Body of pancreas (tissue), 4 donors: ENCODE measurements around the gene AP5B1. TPM values are rescaled to one million over a fixed set of nuclear protein-coding genes. Genes with fewer than 3 reads are reported as not detected.

ENCODE experiments used
- ATAC-seq: fragments of 150-250 bp; one replicate; pipeline ENCODE4 v1.9.1; 2016
- DNase-seq, 4 donors: peaks; one replicate each; pipeline ENCODE4 v3.0.0-alpha.2; 2019
- H3K27ac ChIP-seq, 4 donors: fragments of 200-600 bp; sonication (generic); 1 replicate in 3 of 4; 2 replicates in 1 of 4; pipeline versions ENCODE4 v1.5.1 to v1.6.1; 2016 to 2019; ENCODE audit warnings: mild to moderate bottlenecking in 1 of 4, mixed read lengths in 1 of 4, moderate library complexity in 1 of 4
- H3K27me3 ChIP-seq, 2 donors: fragments of 200-600 bp; sonication (generic); one replicate each; pipeline ENCODE4 v1.6.0; 2016; ENCODE audit warnings: mild to moderate bottlenecking in 1 of 2
- H3K36me3 ChIP-seq, 2 donors: fragments of 200-600 bp; sonication (generic); replicated peaks in 1 of 2; 2 replicates each; pipeline ENCODE4 v1.5.1; 2016; ENCODE audit warnings: low read depth in 2 of 2; ENCODE audit not compliant: insufficient read depth in 1 of 2
- H3K4me1 ChIP-seq: fragments of 200-600 bp; sonication (generic); one replicate; pipeline ENCODE4 v1.6.0; 2016
- H3K4me3 ChIP-seq, 2 donors: fragments of 200-600 bp; sonication (generic); 1 replicate in 1 of 2; 2 replicates in 1 of 2; pipeline ENCODE4 v1.5.1; 2016 to 2019
- H3K9me3 ChIP-seq, 3 donors: fragments of 200-600 bp; sonication (generic); 1 replicate in 2 of 3; 2 replicates in 1 of 3; pipeline ENCODE4 v1.5.1; 2016
- POLR2A ChIP-seq, 3 donors: fragments of 450-650 bp; IDR thresholded peaks; one replicate each; pipeline ENCODE4 v1.6.1; 2016; ENCODE audit warnings: antibody characterized with exemption in 3 of 3, mild to moderate bottlenecking in 2 of 3
- WGBS, 2 donors: methylation state at CpG; one replicate each; pipeline ENCODE4 v1.1.5; 2017; 5-methylcytosine and 5-hydroxymethylcytosine counted together
- intact Hi-C: fragments of 100-400 bp; cut with DNase I; formaldehyde crosslinking; loops from one replicate; pipeline ENCODE4 v1.15.1; 2023
- total RNA-seq, 2 donors: library from RNA; depleted of rRNA; stranded (reverse); fragments of >200 nt; gene quantifications; one replicate each; pipeline ENCODE4 v1.1.0, GENCODE V29; 2016
- TF ChIP-seq, protein P1 (sequence below), 7 experiments: fragments of 450-650 bp in 4 of 7; fragments of 200-600 bp in 3 of 7; sonication (generic) in 3 of 7; IDR thresholded peaks; one replicate each; pipeline ENCODE4 v1.5.1; 2016 to 2019; ENCODE audit warnings: antibody characterized with exemption in 7 of 7

The AP5B1 gene
- total RNA-seq, 2 donors from 2014 or later = 18.2 to 33.9 TPM

DNA sequence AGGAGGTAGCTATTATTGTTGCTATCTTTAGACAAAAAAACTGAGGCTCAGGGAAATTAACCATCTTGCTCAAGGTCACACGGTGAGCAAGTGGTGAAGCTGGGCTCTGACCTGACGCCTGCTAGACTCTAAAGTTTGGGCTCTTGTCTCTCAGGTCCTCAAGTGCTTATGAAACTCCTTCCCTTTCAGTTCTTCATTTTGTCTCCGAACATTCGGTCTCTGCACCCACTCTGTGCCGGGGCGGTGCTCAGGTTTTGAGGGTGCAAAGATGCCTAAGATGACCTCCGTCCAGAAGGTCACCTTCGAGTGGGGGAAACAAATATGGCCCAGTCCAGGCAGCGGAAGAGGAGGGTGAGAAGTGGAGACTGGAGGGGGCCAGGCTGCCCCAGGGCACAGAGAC lies 22.1 kb upstream of the AP5B1 start:
- H3K9me3 ChIP-seq = no peaks in the 10 kb centered on the region
- H3K27me3 ChIP-seq = peaks cover 0 to 20% of the 10 kb centered on the region in 2 donors
- whole genome bisulfite sequencing, 2 donors = 62 to 64% methylated on average over 9 of the region's 9 CpGs
- no peaks in the 10 kb centered on the region for H3K4me1 ChIP-seq
- H3K27ac ChIP-seq = no peak overlapping the region
- no peak for DNase-seq
- intact Hi-C loops = no loop called here
- H3K36me3 ChIP-seq = no peaks in the 10 kb centered on the region
- TF ChIP-seq, protein P1, sequence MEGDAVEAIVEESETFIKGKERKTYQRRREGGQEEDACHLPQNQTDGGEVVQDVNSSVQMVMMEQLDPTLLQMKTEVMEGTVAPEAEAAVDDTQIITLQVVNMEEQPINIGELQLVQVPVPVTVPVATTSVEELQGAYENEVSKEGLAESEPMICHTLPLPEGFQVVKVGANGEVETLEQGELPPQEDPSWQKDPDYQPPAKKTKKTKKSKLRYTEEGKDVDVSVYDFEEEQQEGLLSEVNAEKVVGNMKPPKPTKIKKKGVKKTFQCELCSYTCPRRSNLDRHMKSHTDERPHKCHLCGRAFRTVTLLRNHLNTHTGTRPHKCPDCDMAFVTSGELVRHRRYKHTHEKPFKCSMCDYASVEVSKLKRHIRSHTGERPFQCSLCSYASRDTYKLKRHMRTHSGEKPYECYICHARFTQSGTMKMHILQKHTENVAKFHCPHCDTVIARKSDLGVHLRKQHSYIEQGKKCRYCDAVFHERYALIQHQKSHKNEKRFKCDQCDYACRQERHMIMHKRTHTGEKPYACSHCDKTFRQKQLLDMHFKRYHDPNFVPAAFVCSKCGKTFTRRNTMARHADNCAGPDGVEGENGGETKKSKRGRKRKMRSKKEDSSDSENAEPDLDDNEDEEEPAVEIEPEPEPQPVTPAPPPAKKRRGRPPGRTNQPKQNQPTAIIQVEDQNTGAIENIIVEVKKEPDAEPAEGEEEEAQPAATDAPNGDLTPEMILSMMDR (IDR thresholded peaks at IDR 0.05) = no peak
- TF ChIP-seq POLR2A (IDR thresholded peaks at IDR 0.05) = no peak
- H3K4me3 ChIP-seq = no peak overlapping the region
- no peak for ATAC-seq

GRCh38 chr11:65801153-65801987 lies 20.6 kb upstream of the AP5B1 start:
- Histone ChIP-seq H3K27me3 (peaks cover 0 to 16% of the 10 kb centered on the region in 2 donors), H3K4me3 (no peak overlapping the region), H3K9me3 (no peaks in the 10 kb centered on the region), H3K36me3 (no peaks in the 10 kb centered on the region), H3K27ac (no peak overlapping the region), H3K4me1 (no peaks in the 10 kb centered on the region)
- intact Hi-C loops = no loop called here
- TF ChIP-seq POLR2A (IDR thresholded peaks at IDR 0.05) = no peak
- TF ChIP-seq, protein P1 (IDR thresholded peaks at IDR 0.05) = no peak
- ATAC-seq (no peak), DNase-seq (no peak)
- 77% methylated on average over 17 to 18 of the region's 18 CpGs for WGBS, 2 donors

GRCh38 chr11:65798882-65799281 lies 18.1 kb upstream of the AP5B1 start:
- DNase-seq (no peak), ATAC-seq (no peak)
- Histone ChIP-seq H3K4me3 (no peak overlapping the region), H3K4me1 (peaks cover under 1% of the 10 kb centered on the region), H3K9me3 (no peaks in the 10 kb centered on the region), H3K27ac (no peak overlapping the region), H3K27me3 (peaks cover 0 to 7% of the 10 kb centered on the region in 2 donors), H3K36me3 (no peaks in the 10 kb centered on the region)
- 89 to 93% methylated on average over 8 of the region's 8 CpGs for WGBS, 2 donors
- TF ChIP-seq POLR2A (IDR thresholded peaks at IDR 0.05) = no peak
- TF ChIP-seq, protein P1 (IDR thresholded peaks at IDR 0.05) = no peak
- intact Hi-C loops = no loop called here

GRCh38 chr11:65797711-65798110 lies 16.9 kb upstream of the AP5B1 start:
- WGBS, 2 donors = 50 to 70% methylated on average over 1 to 13 of the region's 13 CpGs
- Histone ChIP-seq H3K27ac (no peak overlapping the region), H3K4me3 (no peak overlapping the region), H3K27me3 (no peaks in the 10 kb centered on the region), H3K36me3 (no peaks in the 10 kb centered on the region), H3K9me3 (no peaks in the 10 kb centered on the region), H3K4me1 (peaks cover 13% of the 10 kb centered on the region)
- intact Hi-C loops = no loop called here
- TF ChIP-seq POLR2A (IDR thresholded peaks at IDR 0.05) = no peak
- TF ChIP-seq, protein P1 (IDR thresholded peaks at IDR 0.05) = no peak
- no peak for ATAC-seq
- no peak for DNase-seq
